Mammary microvascular endothelial cell (primary cell): ENCODE data around the gene KY. TPM values are rescaled to one million over a fixed set of nuclear protein-coding genes. Genes with fewer than 3 reads are reported as not detected.

Source experiments
- total RNA-seq: library from RNA; depleted of rRNA; stranded (reverse); fragments of >200 nt; gene quantifications from 2 replicates; pipeline ENCODE4 v1.2.3, GENCODE V29; 2015

The KY gene, protein sequence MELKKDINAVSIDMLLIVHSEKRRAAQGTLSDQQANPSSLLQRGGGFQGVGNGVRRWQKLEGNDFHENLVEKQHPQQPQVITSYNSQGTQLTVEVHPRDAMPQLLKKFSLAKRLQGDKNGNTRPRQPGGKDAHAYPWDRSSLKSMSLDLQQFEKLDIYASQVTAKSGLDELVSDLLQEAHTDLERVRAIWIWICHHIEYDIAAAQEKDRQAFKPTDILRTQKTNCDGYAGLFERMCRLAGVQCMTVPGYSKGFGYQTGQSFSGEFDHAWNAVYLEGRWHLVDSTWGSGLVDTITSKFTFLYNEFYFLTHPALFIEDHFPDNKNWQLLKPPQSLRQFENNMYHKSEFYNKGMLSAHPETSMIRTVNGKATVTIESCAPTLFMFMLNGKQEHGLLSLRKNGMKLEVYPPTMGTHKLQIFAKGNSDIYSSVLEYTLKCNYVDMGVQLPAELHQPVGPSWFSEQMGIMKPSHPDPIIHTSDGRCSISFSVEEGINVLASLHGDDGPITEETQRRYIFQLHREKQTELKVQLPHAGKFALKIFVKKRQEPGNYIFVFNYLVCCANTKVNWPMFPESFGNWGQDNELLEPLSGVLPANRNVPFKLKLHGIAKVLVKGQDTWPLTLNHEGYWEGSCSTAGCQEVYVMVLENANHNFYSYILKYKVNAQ
- total RNA-seq = not detected in 2 replicates

GRCh38 chr3:134650431-134651346, at the start of gene KY:
Gene KY (minus strand): TSS chr3:134651022. CDS start chr3:134650960, 62 bp downstream.

Other genes with a start within 250 kb of the KY start
- 56.0 and 63.4 TPM in 2 replicates for gene ANAPC13, start 165.0 kb downstream of the KY start, total RNA-seq
- 11.3 and 13.8 TPM in 2 replicates for gene CEP63, start 165.0 kb downstream of the KY start, total RNA-seq
- gene EPHB1, start 144.2 kb upstream of the KY start, total RNA-seq = 0.67 and 1.2 TPM in 2 replicates